ENCODE results near the gene CCDC85A.

DNA sequence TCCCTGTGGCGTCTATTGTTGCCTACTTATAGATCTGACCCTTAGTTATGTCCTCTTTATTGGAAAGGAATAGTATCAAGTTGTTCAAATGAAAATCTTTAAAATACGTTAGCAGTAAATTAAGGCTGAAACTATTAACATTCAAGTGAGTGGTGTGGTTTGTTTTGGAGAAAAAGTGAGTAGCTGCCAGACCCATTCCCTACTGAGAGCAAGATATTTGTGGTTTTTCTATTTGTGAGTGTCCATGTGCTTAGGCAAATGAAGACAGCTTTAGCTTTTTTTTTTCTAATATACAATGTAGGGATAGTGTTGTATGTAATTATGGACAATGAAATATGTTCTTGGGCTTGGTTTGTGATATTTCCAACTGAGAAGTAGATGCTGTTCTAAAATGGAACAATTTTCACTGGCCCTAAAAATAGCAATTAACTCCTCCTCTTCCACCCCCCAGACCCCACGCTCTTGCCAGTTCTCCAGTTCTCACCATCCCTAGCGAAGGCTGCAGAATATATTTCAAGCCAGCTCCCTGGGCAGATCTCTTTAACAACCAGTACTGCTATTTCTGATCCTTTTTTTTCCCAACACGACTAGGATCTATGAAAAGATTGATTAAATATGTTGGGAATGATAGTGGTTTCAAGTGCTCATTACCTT lies 83.1 kb downstream of the CCDC85A start:
- TF ChIP-seq CTCF (IDR thresholded peaks at IDR 0.05; ENCODE audit: poor library complexity) (no peak), EZH2 (IDR thresholded peaks at IDR 0.05; ENCODE audit: borderline replicate concordance) (no peak)
